Kidney tubule cell (primary cell): ENCODE measurements around the gene CASZ1.

Source experiments
- DNase-seq: peaks from one replicate; pipeline ENCODE4 v3.0.0-alpha.2; 2018; ENCODE audit warnings: low spot score

Gene CASZ1

GRCh38 chr1:10795276-10796021 lies 997 bp downstream of the CASZ1 start:
- peak; percentile 38 for DNase-seq

GRCh38 chr1:10794724-10795275 lies 1.6 kb downstream of the CASZ1 start:
- peak; percentile 50 for DNase-seq

- peak; percentile 38 for DNase-seq
Measured at GRCh38 chr1:10793129-10793651, 3.3 kb downstream of the CASZ1 start.

DNA sequence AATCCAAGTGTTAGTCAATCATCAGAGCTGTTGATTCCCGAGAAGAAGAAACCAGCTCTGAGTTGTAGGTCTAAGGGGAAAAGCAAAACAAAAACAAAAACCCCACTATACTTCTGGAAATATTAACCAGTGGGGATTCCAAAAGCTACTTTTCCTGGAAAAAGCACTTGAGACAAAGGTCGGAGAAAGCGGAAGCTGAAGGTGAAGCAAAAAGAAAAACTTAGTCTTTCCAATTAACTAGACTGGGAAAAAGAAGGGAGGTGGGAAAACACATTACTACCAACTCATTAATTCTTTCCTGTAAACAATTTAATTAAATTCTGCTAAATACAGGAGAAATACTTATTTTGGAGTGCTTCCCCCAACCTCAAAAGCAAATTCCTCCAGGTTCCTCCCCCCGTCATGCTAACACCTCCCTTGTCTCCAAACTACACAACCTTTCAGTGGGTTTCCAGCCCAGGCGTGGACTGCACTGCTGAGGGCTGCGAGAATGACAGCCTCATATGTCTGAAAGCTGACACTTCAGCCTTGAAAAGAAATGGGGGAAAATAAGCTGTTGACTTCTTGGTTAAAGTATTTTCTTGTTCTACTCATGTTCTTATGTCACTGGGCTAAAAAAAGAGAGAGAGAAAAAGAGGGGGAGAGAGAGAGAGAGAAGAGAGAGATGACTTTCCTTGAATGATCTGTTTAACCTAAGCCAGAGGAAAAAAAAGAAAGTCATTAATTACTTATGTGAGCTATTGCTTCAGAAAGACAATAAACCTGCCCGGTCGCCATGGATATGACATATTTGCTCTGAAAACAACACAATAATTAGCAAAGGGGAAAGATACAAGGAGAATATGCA lies 5.1 kb downstream of the CASZ1 start:
- DNase-seq = peak; percentile 31

DNA sequence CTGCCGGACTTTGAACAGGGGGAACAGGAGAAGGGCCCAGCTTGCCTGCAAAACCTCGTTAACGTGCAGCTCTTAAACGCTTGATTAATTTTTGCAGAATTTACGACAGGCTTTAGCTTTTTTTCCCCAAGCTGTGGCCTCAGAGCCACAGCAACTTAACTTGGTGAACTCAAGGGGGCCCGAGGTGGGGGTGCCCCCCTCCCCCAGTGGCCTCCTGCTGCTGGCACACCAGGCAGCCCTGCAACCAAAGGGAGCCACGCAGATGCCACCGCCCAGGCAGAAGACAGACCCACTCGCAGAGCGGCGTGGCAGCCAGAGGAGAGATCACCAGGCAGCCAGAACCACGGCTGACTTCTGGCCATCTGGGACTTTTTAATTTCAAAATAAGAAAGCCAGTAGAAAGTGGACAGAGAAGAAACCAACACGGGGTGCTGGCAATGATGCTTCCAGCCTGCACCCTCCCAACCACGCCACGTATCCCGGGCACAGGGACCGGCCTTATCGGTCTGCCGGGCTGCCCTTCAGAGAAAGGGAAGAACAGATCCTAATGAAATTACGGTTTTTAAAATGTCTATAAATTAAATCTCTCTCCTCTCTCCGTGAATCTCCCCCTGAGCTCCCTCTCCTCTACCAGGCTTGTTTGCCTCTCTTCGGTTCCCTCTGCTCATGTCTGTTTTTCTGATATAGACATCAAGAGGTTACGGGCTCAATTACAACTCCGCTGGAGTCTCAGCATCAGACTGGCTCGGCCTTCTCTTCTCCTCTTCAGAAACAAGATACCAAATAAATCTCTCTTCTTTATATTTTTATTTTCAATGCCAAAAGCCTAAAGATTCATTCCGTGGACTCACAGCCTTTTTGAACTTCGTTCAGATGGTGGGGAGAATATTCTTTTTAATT lies 6.4 kb downstream of the CASZ1 start:
- DNase-seq = no peak

DNA sequence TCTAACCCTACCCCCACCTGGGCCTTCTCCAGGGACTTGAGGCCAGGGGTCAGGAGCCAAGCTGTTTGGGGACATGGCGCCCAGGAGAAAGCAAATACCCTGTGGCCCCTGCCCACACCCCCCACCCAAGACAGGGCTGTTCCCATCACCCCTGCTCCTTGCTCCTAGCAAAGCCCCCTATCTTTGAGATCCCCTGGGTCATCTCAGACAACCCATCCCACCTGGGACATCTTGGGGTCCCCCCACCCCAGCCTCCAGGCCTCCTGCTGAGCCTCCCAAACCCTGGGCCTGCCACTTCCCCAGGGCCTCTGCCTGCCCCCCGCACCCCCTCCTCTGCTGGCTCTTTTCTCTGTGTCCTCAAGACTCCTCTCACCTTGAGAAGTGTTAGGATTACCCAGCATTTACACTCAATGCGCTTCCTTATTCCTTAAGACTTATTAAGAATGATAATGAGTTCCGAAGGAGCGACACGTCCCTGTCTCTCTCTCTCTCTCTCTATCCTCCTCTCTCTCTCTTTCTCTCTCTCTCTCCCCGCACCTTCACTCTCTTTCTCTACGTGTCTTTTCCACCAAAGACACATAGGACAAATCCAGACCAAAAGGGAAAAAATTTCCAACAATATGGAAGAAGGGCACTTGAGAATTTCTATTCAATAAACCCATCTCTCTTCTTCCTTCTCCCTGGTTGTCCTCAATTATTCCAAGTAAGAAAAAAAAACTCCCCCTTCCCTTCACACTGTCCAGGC lies 7.2 kb downstream of the CASZ1 start:
- DNase-seq = no peak

DNA sequence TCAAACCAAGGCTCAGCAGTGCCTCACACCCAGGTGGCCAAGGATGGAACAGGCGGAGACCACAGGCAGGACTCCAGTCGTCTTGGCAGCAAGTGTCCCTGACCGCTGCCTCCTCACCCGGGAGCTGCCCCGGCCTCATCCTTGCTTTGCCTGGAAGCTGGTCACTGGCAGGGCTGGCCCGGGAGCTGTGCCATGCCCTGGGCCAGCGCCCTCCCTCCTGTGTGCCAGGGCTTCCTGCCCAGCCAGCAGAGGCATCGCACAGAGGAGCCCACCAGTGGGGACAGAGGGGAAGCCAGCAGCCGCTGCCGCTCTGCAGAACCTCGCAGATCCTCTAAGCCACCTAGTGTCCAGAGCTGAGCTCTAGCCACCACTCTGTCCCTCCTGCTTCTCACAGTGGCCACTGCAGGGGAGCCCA lies 7.8 kb downstream of the CASZ1 start:
- DNase-seq = peak; percentile 42

DNA sequence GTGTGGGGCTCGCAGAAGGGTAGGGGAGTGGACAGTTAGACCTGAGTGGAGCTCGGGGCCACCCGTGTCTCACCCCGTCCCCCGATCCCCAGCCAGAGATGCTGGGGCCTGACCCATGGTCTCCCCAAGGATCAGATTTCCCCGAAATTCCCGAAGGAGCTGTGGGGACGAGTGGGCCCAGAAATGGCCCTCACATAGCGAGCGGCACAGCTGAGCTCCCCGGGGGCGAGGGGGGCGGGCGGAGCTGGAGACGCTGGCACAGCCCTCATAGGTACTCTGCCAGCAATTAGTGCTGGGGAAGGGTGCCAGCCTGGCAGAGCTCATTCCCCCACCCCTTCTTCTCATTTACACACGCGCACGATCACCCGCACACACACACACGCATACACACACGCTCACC lies 9.2 kb downstream of the CASZ1 start:
- no peak for DNase-seq

GRCh38 chr1:10785728-10786638 lies 10.5 kb downstream of the CASZ1 start:
- no peak for DNase-seq

- DNase-seq = no peak
Measured at GRCh38 chr1:10784998-10785727, 11.3 kb downstream of the CASZ1 start.

DNA sequence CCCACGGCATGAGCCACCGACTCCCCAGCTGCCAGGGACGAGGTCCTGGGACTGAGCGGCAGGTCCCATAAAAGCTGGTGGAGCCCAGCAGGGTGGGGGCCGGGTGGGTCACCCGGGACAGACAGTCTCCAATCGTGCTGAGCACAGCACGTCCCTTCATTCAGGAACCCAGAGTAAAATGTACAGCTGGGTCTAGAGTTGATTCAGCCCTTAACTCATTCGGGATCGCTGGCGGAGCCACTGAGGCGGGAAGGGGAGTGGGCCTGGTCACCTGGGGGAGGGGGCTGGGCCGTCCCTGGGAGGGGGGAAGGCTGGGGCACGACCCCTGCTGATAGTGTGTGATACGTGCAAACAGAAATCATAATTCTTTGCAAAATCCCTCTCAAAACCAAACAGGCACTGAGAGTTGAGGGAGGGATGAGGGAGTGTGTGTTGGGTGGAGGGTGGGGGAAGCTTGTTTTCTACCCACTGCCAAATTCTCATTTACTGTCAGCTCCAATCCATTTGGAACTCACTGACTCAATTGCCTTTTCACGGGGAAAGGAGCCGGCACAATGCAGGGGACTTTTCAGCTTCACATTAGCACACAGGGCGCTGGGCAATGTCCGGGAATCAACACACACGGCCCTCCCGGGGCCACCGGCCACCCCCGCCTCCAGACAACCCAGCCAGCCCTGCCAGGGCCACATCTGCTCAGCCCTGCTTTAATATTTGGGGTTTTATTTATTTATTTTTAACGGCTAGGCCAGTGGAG lies 13.8 kb downstream of the CASZ1 start:
- no peak for DNase-seq

GRCh38 chr1:10781137-10781536 lies 15.3 kb downstream of the CASZ1 start:
- no peak for DNase-seq

DNA sequence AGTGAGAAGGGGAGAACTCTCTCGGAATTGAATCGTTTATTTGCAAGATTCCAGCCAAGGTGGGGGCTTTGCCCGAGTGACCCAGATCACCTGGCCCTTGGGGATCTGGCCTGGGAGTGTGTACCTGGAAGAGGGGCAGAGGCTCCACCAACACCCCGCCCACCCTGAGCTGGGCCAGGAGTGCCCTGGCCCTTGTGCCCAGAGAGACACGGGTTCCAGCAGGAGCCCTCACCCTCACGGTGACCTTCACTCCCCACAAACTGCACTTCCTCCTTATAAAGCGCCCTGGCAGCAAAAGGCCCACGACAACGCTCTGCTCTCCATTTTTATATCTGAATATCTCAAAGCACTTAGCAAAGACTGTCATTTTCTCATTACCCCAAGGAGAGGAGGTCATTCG lies 16.6 kb downstream of the CASZ1 start:
- no peak for DNase-seq

- DNase-seq = peak; percentile 84
Measured at GRCh38 chr1:10779201-10779600, 17.2 kb downstream of the CASZ1 start.

DNA sequence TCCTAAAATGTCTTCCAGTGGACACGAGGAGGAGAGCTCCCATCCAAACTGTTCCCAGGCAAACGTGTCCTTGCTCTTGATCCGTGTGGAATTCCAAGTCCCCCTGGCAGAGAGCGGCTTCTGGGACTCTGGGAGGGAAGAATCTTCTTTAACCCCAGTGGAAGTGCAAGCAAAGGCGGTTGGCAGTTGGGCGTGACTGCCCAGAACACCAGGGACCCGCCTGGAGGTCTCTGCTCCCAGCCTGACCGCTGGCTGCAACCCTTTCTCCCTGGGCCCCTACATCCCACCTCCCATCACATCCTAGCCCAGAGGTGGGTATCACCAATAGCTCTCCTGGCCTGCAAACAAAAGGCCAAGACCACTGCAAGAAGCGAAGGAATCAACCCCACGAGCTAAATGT lies 17.8 kb downstream of the CASZ1 start:
- no peak for DNase-seq

DNA sequence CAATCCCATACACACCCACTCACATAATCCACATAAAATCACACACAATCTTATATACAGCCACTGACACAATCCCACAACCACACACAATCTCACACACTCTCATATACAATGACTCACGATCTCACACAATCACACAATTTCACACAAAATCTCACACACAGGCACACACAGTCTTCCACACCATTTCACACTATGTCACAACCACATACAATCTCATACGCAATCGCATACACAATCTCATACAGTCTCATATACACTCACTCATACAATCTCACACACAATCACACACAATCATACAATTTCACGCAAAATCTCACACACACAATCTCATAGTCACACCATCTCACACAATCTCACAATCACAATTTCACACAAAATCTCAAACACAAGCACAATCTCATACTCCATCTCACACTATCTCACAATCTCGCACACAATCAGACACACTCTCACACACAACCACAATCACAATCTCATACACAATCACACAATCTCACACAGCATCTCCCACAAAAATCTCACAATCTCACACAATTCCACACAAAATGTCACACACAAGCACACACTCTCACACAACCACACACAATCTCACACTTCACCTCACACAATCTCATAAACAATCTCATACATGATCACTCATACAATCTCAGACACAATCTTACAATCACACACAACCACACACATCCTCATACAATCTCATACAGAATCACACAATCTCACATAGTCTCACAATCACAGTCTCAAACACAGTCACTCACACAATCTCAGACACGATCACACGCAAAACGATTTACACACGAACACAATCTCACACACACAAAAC lies 18.5 kb downstream of the CASZ1 start:
- DNase-seq = no peak

- no peak for DNase-seq
Measured at GRCh38 chr1:10776190-10776905, 20.1 kb downstream of the CASZ1 start.
